Sigmoid colon (tissue), 4 donors: ENCODE results near the gene TSPAN14.

Source experiments
- CTCF ChIP-seq, 4 experiments: fragments of 450-650 bp in 3 of 4; fragments of 200-600 bp in 1 of 4; IDR thresholded peaks; one replicate each; pipeline ENCODE4 v1.5.1; 2016 to 2019; ENCODE audit warnings: antibody characterized with exemption in 4 of 4, mild to moderate bottlenecking in 3 of 4, moderate library complexity in 2 of 4
- POLR2A ChIP-seq, 2 donors: fragments of 450-650 bp; IDR thresholded peaks; one replicate each; pipeline ENCODE4 v1.6.1; 2016; ENCODE audit warnings: antibody characterized with exemption in 2 of 2, mild to moderate bottlenecking in 2 of 2, moderate library complexity in 2 of 2
- POLR2AphosphoS5 ChIP-seq, 4 donors: sonication (generic); formaldehyde crosslinking; IDR thresholded peaks; one replicate each; pipeline ENCODE4 v1.6.1; 2017; ENCODE audit warnings: antibody characterized with exemption in 4 of 4

- TF ChIP-seq CTCF (IDR thresholded peaks at IDR 0.05) (no peak), POLR2AphosphoS5 (IDR thresholded peaks at IDR 0.05) (no peak), POLR2A (IDR thresholded peaks at IDR 0.05) (no peak)
Measured at GRCh38 chr10:80502621-80503583, 48.8 kb downstream of the TSPAN14 start.
